Fibroblast of skin of left biceps (primary cell): ENCODE measurements around the gene LYSMD1.
"Not testable (repeated sequence)": the region's sequence is repeated elsewhere in the genome, so short reads cannot be mapped to it uniquely, and the experiment has no call there.

Experiments used
- DNase-seq, 2 experiments: peaks; one replicate each; pipeline ENCODE4 v3.0.0-alpha.2; 2013; ENCODE audit warnings: low read depth in 2 of 2

LYSMD1 gene

GRCh38 chr1:151165738-151166504 lies at the start of gene LYSMD1, which contains the start of gene SCNM1:
TSS of gene LYSMD1 (minus strand) at chr1:151165902. CDS start at chr1:151165258, 644 bp downstream.
TSS of gene SCNM1 (plus strand) at chr1:151166144. CDS start at chr1:151166153, 9 bp downstream.
- peak; percentile 98 for DNase-seq

DNA sequence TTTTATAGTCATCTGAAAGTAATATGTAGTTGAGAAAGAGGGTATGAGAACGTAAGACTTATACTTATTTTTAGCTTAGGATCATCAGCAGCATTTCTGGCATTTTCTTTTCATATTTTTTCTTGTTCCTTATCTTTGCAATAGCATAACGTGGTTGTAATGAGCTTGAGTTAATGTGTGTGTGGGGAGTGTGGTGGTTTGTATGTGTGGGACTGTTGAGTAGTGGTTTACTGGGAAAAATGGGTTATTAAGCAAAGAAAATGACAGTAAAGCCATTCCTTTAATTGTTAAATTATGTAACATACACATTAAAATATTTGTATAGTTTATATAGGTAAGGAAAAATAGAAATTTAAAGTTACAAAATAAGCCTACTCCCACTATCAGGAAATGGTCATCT lies 47.9 kb upstream of the LYSMD1 start:
- no peak for DNase-seq

- DNase-seq, result no peak
These were observed 46.4 kb upstream of the LYSMD1 start for GRCh38 chr1:151211972-151212705.

DNA sequence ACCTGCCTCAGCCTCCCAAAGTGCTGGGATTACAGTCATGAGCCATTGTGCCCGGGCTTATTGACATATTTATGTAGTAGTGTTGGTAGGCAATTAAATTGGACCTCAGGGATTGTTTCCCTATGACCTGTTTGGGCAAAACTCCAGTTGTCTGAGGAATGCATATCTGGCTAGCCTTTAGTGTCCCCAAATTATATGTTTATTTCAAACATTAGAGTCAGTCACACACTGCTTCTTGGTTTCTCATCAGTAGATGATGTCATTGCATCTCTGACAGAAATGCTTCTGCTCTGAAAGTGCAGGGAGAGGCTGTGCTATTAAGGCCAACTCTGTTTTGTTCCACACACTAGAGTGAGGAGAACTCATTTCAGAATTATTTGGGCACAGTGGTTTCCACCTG lies 45.1 kb upstream of the LYSMD1 start:
- no peak for DNase-seq

DNA sequence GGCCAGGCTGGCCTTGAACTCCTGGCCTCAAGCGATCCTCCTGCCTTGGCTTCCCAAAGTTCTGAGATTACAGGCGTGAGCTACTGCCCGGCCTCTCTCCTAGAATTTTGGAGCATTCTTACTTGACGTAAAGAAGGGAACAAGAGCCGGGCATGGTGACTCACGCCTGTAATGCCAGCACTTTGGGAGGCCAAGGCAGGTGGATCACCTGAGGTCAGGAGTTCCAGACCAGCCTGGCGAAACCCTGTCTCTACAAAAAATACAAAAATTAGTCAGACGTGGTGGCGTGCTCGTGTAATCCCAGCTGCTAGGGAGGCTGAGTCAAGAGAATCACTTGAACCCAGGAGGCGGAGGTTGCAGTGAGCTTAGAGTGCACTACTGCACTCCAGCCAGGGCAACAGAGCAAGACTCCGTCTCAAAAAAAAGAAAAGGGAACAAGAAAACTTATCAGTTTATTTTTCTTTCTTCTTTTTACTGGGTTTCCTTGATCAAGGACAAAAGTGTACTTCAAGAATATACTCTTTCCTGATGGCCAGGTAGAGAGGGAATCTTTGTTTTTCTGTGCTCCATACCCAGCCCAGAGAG lies 39.8 kb upstream of the LYSMD1 start:
- DNase-seq, result not testable (repeated sequence)

DNA sequence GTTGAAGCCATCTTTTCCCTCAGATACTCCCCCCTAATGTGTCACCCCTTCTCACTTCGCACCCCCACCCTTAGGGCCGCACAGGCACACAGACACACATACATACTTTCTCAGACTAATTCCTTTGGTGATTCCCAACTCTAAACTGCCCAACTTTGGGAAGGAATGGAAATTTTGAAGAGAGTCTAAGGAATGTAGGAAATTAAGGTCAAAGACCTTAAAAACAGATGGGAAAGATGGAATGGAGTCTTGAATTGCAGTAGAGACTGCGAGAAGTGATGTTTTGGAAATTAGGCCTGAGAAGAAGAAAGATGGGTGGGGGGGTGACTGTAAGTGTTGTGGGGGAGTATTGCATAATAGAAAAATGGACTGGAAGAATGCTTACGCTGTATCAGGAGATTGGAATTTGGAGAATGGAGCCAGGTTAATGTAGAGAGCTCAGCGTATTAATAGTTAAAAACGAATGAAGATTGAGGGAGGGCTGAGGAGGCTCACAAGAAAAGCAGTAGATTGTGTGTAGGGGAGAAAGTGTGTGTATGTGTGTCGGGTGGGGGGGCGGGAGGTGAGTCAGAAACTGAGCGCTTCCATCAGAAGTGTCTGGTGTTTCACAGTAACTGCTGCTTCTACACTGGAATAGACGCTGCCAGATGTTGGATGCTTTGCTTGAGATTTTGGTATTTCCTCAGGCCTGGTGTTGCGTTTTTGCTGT lies 34.3 kb upstream of the LYSMD1 start:
- peak; percentile 92 to 95 for DNase-seq

GRCh38 chr1:151198254-151199127 lies 32.8 kb upstream of the LYSMD1 start, which contains the start of gene PIP5K1A:
TSS of gene PIP5K1A (plus strand) at chr1:151198552. CDS start at chr1:151198997, 445 bp downstream.
- peak; percentile 95 to 96 for DNase-seq

GRCh38 chr1:151197863-151198253 lies 32.2 kb upstream of the LYSMD1 start:
- DNase-seq, result no peak

- DNase-seq, result peak; percentile 73
These were observed 30.6 kb upstream of the LYSMD1 start for GRCh38 chr1:151196292-151196800.

DNA sequence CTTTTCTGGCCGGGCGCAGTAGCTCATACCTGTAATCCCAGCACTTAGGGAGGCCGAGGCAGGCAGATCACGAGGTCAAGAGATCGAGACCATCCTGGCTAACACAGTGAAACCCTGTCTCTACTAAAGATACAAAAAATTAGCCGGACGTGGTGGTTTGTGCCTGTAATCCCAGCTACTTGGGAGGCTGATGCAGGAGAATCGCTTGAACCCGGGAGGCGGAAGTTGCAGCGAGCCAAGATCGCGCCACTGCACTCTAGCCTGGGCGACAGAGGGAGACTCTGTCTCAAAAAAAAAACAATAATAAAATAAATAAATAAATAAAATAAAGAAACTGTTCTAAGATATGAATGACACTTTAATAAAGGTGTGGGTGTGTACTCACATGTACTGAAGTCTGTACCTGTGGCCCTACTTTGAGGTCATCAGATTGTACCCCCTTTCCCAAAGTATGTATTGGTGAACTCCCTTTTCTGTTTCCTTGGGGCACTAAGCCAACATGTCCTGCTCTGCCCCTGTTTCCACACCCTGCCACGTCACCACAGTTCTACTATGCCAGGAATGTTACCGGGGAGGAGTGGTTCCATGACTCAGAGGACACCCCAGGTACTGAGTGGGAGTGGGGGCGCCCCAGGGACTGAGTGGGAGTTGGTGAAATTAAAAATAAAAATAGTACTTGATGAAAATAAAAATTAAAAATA lies 29.3 kb upstream of the LYSMD1 start:
- peak; percentile 69 to 75 for DNase-seq

- DNase-seq, result no peak
These were observed 28.2 kb upstream of the LYSMD1 start for GRCh38 chr1:151193856-151194255.

DNA sequence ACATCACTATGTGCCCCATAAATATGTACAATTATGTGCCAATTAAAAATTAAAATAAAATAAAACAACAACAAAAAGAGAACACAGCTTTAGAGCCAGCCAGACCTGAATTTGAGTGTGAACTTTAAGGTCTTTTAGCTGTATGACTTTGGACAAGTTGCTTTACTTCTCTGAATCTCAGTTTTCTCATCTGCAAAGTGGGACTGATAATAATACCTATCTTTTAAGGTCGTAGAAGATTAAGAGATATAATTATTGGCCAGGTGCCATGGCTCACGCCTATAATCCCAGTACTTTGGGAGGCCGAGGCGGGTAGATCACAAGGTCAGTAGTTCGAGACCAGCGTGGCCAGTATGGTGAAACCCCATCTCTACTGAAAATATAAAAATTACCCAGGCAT lies 27.6 kb upstream of the LYSMD1 start:
- DNase-seq, result no peak

DNA sequence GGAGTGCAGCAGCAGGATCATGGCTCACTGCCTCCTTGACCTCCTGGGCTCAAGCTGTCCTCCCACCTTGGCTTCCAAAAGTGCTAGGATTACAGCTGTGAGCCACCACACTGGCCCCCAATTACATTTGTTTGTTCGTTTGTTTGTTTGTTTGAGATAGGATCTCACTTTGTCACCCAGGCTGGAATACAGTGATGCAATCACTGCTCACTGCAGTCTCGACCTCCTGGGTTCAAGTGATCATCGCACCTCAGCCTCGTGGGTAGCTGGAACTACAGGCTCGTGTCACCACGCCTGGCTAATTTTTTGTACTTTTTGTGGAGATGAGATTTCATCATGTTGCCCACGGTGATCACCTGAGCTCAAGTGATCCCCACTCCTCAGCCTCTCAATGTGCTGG lies 26.3 kb upstream of the LYSMD1 start:
- no peak for DNase-seq

- peak; percentile 64 to 67 for DNase-seq
These were observed 24.1 kb upstream of the LYSMD1 start, which contains the start of gene VPS72 for GRCh38 chr1:151189637-151190445. TSS of gene VPS72 (minus strand) at chr1:151190197. CDS start at chr1:151190121, 76 bp downstream.

DNA sequence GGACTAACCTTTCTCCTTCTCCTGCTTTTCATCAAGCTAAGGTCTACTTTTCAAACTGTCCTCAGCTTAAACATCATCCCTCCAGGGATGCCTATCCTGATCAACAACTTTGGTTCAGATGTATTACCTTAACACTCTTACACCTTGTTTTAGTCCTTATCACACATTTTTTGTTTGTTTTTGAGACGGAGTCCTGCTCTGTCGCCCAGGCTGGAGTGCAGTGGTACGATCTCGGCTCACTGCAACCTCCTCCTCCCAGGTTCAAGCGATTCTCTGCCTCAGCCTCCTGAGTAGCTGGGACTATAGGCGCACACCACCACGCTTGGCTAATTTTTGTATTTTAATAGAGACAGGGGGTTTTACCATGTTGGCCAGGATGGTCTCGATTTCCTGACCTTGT lies 23.0 kb upstream of the LYSMD1 start:
- not testable (repeated sequence) for DNase-seq

GRCh38 chr1:151187205-151187604 lies 21.5 kb upstream of the LYSMD1 start:
- no peak for DNase-seq

DNA sequence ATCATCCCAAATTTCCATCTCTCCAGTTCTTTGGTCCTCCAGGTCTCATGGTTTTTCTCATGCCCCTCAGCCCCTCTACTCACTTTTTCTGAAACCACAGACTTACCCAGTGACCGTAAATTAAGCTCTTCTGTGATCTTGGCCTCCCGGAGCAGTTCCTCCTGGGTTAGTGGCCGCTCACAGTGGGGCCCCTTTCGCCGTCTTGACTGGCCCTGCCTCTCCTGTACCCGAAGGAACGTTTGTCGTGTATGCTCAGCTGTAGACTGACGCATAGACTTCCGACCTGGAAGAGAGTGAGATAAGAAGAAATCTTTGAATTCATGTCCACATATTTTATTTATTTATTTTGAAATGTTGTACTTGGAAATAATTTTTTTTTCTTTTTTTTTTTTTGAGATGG lies 18.5 kb upstream of the LYSMD1 start:
- no peak for DNase-seq

DNA sequence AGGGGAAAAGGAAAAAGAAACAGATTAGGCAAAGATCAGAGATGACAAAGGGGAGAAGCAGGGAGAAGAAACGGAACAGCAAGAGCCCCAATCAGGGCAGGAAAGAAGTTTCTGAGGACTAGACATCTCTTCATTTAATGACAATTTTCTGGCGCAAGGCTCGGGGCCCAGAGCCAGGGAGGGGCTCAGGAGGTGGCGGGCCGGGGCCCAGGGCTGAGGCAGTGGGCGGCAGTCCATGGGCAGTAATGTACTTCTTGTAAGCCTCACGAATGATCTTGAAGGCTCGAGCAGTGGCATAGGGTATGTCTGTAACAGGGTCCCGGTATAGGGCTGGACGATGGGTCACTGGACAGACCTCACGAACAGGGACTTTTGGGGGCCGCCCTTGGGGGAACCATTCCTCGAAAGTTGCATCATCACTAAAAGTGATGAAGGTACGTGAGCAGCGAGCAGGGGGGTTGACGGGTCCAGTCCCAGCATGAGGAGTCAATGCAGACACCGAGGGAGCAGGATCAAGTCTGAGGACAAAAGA lies 10.9 kb upstream of the LYSMD1 start:
- DNase-seq, result no peak

DNA sequence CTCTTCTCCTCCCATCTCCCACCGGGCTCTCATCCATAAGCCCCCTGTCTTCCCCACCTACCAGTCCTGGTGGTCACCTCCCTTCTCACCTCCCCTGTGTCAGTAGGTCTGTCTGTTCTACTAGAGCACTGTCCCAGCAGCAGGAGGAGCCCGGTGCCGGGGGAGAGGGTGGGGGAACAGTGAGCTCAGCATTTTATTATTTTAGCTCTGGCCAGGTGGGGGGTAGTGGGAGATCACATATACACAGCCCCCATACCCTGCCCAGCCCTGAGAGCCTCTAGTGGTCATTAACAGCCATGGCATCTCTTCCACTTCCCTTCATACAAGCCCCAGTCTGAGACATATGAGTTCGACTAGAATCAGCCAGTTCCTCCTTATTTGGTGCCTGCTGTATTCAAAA lies 10.2 kb upstream of the LYSMD1 start, which contains the start of gene TMOD4:
Gene TMOD4, minus strand, starts transcription at position 119 of the 400 bp plus-strand sequence. CDS start 1,106 bp downstream, outside the sequence.
- no peak for DNase-seq
